HG02852 (cell line): ENCODE results near the gene RP2.

ENCODE experiments used
- ATAC-seq: cut with Tn5 transposase; IDR thresholded peaks from one replicate; pipeline ENCODE4 v1.9.1; 2021; ENCODE audit warnings: mild to moderate bottlenecking, moderate library complexity; ENCODE audit not compliant: unreplicated experiment

The RP2 gene

DNA sequence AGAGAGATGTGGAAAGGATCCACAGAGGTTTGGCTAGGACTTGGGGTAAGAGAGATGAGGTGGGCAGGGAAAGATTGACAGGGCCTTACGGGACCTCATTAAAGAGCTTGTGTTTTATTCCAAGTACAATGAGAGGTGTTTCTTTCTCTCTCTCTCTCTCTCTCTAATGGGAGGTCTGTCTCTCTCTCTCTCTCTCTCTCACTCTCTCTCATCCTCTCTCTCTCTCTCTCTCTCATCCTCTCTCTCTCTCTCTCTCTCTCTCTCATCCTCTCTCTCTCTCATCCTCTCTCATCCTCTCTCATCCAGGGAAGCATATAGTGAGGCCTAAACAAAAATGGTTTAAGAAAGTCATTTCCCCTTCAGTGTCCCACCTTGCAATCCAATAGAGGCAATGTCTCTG is 80.8 kb downstream of the RP2 start:
- ATAC-seq = no peak

DNA sequence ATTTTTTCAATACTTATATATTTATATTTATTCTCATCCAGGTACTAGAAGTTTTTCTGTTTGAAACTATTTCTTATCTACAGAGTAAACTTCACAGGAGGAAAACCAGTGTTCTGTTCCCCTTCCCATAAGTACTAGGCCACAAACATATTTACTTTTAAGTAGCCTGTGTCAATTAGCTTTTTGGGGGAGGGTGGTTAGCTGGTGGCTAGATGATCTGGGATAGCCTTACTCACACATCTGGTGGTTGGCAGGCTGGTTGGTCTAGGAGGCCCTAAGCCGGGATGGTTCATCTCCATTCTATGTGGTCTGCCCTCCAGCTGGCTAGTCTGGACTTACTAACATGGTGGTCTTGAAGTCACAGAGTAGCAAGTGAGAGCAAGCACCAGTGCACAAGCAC is 81.6 kb downstream of the RP2 start:
- no peak for ATAC-seq

DNA sequence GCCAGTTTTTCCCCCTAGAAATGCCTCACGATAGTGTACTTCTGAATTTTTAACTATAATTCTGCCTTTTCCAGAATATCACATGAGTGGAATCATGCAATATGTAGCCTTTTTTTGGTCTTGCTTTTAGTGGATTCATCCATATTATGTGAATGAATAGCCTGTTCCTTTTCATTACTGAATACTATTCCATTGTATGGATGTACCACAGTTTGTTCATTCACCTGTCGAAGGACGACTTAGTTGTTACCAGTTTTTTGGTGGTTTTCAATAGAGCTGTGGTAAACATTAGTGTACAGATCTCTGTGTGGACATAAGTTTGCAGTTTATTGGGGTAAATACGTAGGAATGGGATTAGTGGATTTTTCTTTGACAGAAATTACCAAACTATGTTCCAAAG is 83.4 kb downstream of the RP2 start:
- no peak for ATAC-seq

DNA sequence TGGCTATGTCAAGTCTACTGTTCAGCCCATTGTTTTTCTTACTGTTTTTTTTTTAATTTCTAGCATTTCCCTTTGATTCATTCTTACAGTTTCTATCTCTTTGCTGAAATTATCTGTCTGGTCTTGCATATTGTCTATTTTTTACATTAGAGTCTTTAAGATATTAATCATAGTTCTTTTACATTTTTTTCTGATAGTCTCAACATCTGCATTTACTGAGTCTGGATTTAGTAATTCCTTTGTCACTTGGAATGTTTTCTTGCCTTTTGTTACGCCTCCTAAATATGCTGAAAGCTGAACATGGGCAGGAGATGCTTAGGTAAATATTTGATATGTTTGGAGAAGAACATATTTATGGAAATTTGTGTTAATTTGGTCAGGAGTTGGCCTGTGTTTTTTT is 85.8 kb downstream of the RP2 start:
- ATAC-seq = no peak

DNA sequence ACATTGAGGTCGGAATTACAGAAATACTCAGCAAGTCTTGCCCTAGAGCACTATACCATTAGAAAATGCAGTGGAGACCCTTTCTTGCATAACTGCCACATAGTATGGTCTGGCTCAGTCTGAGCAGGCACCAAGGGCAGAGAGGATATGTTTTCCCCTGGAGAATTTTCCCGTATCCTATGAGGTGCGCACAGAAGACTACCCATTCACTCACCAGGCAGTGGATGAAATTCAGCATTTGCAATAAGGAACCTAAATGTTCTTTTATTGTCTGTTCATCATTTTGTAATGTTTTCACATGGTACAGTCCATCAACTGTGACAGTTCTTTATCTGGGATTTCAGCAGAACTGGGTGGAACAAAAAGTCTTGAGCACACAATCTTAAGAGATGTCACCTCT is 90.9 kb downstream of the RP2 start:
- ATAC-seq = no peak

DNA sequence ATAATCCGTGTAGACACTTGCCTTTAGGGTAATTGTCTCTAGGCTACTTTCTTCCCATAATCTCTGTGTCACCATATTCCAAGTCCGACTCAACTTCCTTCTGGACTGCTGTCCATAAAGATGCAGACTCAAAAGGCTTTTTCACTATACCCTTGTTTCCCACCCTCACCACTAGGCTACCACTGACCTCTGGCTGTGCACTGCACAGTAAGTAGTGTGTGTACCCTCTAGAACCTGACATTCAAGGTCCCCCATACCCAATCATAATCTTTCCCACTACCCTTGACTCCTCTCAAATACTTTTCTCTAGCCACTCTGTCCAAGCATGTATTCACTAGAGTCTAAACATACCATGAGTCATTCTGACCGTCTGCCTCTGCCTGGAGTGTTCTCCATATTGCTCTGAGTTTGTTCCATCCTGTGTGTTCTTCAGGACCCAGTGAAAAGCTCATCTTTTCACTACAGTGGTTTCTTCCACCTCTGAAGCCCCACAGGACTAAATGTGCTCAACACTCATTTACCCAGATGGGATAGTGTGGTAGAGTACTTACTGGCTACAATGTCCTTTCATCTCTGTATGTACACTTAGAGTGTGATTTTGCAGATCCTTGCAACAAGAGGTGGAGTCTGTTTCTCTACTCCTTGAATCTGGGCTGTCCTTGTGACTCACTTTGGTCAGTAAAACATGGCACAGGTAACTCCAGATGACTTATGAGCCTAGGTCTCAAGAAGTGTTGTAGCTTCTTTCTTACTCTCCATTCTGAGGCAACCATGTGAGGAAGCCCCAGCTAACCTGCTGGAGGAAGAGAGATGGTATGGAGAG is 92.8 kb downstream of the RP2 start:
- no peak for ATAC-seq
